ENCODE measurements around the gene RNLS.

Gene RNLS

GRCh38 chr10:88466786-88467185, 116.3 kb downstream of the RNLS start:
- Histone ChIP-seq H3K27me3 (ENCODE audit: low read depth, low read length) (no peaks in the 10 kb centered on the region), H3K79me2 (ENCODE audit: low read length) (no peaks in the 10 kb centered on the region), H3K9ac (ENCODE audit: low read length) (no peak overlapping the region), H3K36me3 (replicated peaks; ENCODE audit: low read depth, low read length) (no peaks in the 10 kb centered on the region), H3K4me2 (ENCODE audit: low read length) (no peak overlapping the region), H3K4me1 (ENCODE audit: low read length) (no peaks in the 10 kb centered on the region), H3K4me3 (ENCODE audit: low read length) (no peak overlapping the region), H2AFZ (ENCODE audit: low read depth, low read length) (no peak overlapping the region), H3K27ac (ENCODE audit: low read length) (no peak overlapping the region), H3K9me3 (ENCODE audit: insufficient read depth, low read length) (no peaks in the 10 kb centered on the region), H4K20me1 (ENCODE audit: insufficient read depth, low read length) (no peaks in the 10 kb centered on the region)
- no peak for TF ChIP-seq EZH2phosphoT487 (IDR thresholded peaks at IDR 0.05; ENCODE audit: low read depth)

DNA sequence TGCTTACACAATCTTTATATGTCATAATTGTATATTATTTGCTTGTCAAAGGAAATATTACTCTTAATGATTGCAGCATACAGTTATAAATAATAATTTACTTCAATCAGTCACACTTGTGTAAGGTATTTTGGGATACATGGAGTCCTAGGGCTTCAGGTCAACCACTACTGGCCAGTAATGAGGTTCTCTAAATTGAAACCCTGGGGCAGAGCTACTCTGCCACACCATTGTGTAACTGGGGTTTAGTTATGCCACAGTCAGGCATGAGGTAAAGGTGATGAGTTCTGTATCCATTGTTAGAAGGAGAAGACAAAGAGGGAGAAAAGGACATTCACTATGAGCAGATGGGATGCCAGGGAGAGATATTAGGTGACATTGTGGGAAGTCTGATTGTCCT, 117.4 kb downstream of the RNLS start:
- no peaks in the 10 kb centered on the region for H3K9me3 ChIP-seq (ENCODE audit: insufficient read depth, low read length)
- H3K27me3 ChIP-seq (ENCODE audit: low read depth, low read length), result no peaks in the 10 kb centered on the region
- no peak overlapping the region for H2AFZ ChIP-seq (ENCODE audit: low read depth, low read length)
- H3K4me3 ChIP-seq (ENCODE audit: low read length), result no peak overlapping the region
- no peaks in the 10 kb centered on the region for H3K36me3 ChIP-seq (replicated peaks; ENCODE audit: low read depth, low read length)
- H3K4me1 ChIP-seq (ENCODE audit: low read length), result 0 out of 2 replicates have a peak, but pooled peaks cover 1% of the 10 kb centered on the region
- TF ChIP-seq, protein P1, sequence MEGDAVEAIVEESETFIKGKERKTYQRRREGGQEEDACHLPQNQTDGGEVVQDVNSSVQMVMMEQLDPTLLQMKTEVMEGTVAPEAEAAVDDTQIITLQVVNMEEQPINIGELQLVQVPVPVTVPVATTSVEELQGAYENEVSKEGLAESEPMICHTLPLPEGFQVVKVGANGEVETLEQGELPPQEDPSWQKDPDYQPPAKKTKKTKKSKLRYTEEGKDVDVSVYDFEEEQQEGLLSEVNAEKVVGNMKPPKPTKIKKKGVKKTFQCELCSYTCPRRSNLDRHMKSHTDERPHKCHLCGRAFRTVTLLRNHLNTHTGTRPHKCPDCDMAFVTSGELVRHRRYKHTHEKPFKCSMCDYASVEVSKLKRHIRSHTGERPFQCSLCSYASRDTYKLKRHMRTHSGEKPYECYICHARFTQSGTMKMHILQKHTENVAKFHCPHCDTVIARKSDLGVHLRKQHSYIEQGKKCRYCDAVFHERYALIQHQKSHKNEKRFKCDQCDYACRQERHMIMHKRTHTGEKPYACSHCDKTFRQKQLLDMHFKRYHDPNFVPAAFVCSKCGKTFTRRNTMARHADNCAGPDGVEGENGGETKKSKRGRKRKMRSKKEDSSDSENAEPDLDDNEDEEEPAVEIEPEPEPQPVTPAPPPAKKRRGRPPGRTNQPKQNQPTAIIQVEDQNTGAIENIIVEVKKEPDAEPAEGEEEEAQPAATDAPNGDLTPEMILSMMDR (IDR thresholded peaks at IDR 0.05; ENCODE audit: low read depth, low read length), result no peak
- TF ChIP-seq EZH2phosphoT487 (IDR thresholded peaks at IDR 0.05; ENCODE audit: low read depth), result no peak
- H3K4me2 ChIP-seq (ENCODE audit: low read length), result no peak overlapping the region
- H3K79me2 ChIP-seq (ENCODE audit: low read length), result no peaks in the 10 kb centered on the region
- H3K27ac ChIP-seq (ENCODE audit: low read length), result no peak overlapping the region
- H3K9ac ChIP-seq (ENCODE audit: low read length), result no peak overlapping the region
- H4K20me1 ChIP-seq (ENCODE audit: insufficient read depth, low read length), result no peaks in the 10 kb centered on the region

DNA sequence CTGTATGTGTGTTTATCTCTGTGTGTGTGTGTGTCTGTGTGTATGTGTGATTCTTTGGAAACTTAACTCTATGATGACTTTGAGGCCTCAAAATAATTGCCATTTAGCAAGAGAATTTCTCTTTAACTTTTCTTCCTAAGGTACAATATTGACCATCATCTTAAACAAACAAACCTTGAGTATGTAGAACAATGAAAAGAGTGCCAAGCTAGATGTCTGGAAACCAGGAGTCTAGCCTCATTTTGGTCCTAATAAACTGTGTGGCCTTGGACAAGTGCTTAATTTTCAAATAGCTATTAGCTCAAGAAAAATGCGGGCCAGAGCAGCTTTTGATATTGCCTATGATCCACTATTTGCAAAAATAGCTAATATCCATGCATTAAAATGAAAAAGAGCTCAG, 119.3 kb downstream of the RNLS start:
- 0 out of 2 replicates have a peak, but pooled peaks cover 3% of the 10 kb centered on the region for H3K4me1 ChIP-seq (ENCODE audit: low read length)
- no peak for TF ChIP-seq EZH2phosphoT487 (IDR thresholded peaks at IDR 0.05; ENCODE audit: low read depth)
- TF ChIP-seq, protein P1 (IDR thresholded peaks at IDR 0.05; ENCODE audit: low read depth, low read length), result no peak
- no peak overlapping the region for H3K27ac ChIP-seq (ENCODE audit: low read length)
- H3K9ac ChIP-seq (ENCODE audit: low read length), result no peak overlapping the region
- no peaks in the 10 kb centered on the region for H3K79me2 ChIP-seq (ENCODE audit: low read length)
- H3K36me3 ChIP-seq (replicated peaks; ENCODE audit: low read depth, low read length), result no peaks in the 10 kb centered on the region
- H3K27me3 ChIP-seq (ENCODE audit: low read depth, low read length), result no peaks in the 10 kb centered on the region
- H3K4me3 ChIP-seq (ENCODE audit: low read length), result no peak overlapping the region
- no peaks in the 10 kb centered on the region for H4K20me1 ChIP-seq (ENCODE audit: insufficient read depth, low read length)
- no peaks in the 10 kb centered on the region for H3K9me3 ChIP-seq (ENCODE audit: insufficient read depth, low read length)
- H2AFZ ChIP-seq (ENCODE audit: low read depth, low read length), result no peak overlapping the region
- no peak overlapping the region for H3K4me2 ChIP-seq (ENCODE audit: low read length)

DNA sequence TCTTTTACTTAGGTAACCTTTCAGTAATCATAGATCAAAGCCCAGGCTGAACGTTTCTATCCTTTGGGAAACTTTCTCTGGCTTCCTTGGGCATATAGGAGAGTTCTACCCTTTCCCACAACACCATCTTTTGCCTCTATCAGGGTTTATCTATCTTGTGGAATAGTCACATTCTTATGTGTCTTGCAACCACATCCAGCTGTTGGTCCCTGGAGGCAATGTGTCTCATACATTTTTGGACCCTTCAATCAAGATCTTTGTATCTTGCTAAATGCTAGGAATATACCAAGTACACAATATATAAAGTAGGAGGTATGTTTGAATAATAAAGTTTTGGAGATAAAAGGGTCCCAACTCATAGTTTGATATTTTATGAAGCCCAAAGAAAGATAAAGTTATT, 121.7 kb downstream of the RNLS start:
- Histone ChIP-seq H3K27me3 (ENCODE audit: low read depth, low read length) (no peaks in the 10 kb centered on the region), H3K27ac (ENCODE audit: low read length) (no peak overlapping the region), H3K4me1 (ENCODE audit: low read length) (0 out of 2 replicates have a peak, but pooled peaks cover 3% of the 10 kb centered on the region), H3K4me3 (ENCODE audit: low read length) (no peak overlapping the region), H3K9ac (ENCODE audit: low read length) (no peak overlapping the region), H2AFZ (ENCODE audit: low read depth, low read length) (no peak overlapping the region), H4K20me1 (ENCODE audit: insufficient read depth, low read length) (no peaks in the 10 kb centered on the region), H3K9me3 (ENCODE audit: insufficient read depth, low read length) (no peaks in the 10 kb centered on the region), H3K79me2 (ENCODE audit: low read length) (no peaks in the 10 kb centered on the region), H3K36me3 (replicated peaks; ENCODE audit: low read depth, low read length) (no peaks in the 10 kb centered on the region), H3K4me2 (ENCODE audit: low read length) (no peak overlapping the region)
- TF ChIP-seq, protein P1 (IDR thresholded peaks at IDR 0.05; ENCODE audit: low read depth, low read length), result no peak
- no peak for TF ChIP-seq EZH2phosphoT487 (IDR thresholded peaks at IDR 0.05; ENCODE audit: low read depth)

- Histone ChIP-seq H3K4me1 (ENCODE audit: low read length) (0 out of 2 replicates have a peak, but pooled peaks cover 3% of the 10 kb centered on the region), H4K20me1 (ENCODE audit: insufficient read depth, low read length) (no peaks in the 10 kb centered on the region), H3K4me2 (ENCODE audit: low read length) (no peak overlapping the region), H3K79me2 (ENCODE audit: low read length) (no peaks in the 10 kb centered on the region), H3K36me3 (replicated peaks; ENCODE audit: low read depth, low read length) (no peaks in the 10 kb centered on the region), H3K27ac (ENCODE audit: low read length) (no peak overlapping the region), H3K27me3 (ENCODE audit: low read depth, low read length) (no peaks in the 10 kb centered on the region), H2AFZ (ENCODE audit: low read depth, low read length) (no peak overlapping the region), H3K9me3 (ENCODE audit: insufficient read depth, low read length) (no peaks in the 10 kb centered on the region), H3K9ac (ENCODE audit: low read length) (no peak overlapping the region), H3K4me3 (ENCODE audit: low read length) (no peak overlapping the region)
- no peak for TF ChIP-seq EZH2phosphoT487 (IDR thresholded peaks at IDR 0.05; ENCODE audit: low read depth)
- TF ChIP-seq, protein P1 (IDR thresholded peaks at IDR 0.05; ENCODE audit: low read depth, low read length), result no peak
Observed at GRCh38 chr10:88459530-88459929, 123.6 kb downstream of the RNLS start.
